Stomach smooth muscle (tissue), 2 donors: ENCODE measurements around the gene PMEPA1.

Experiments used
- H3K27ac ChIP-seq: one replicate; pipeline ENCODE4 v1.7.0; 2013; ENCODE audit warnings: mild to moderate bottlenecking, low read length, inconsistent platforms
- H3K27me3 ChIP-seq, 2 donors: one replicate each; pipeline ENCODE4 v1.7.0; 2013; ENCODE audit warnings: low read length in 2 of 2; ENCODE audit not compliant: insufficient read depth in 2 of 2, control insufficient read depth in 1 of 2
- H3K36me3 ChIP-seq, 2 donors: one replicate each; pipeline ENCODE4 v1.7.0; 2013; ENCODE audit warnings: low read length in 2 of 2; ENCODE audit not compliant: control insufficient read depth in 2 of 2, insufficient read depth in 2 of 2
- H3K4me1 ChIP-seq: one replicate; pipeline ENCODE4 v1.7.0; 2013; ENCODE audit warnings: low read length; ENCODE audit not compliant: control insufficient read depth, insufficient read depth
- H3K4me3 ChIP-seq, 2 donors: one replicate each; pipeline ENCODE4 v1.7.0; 2013; ENCODE audit warnings: low read length in 2 of 2
- H3K9ac ChIP-seq, 2 donors: one replicate each; pipeline ENCODE4 v1.7.0; 2013; ENCODE audit warnings: low read length in 2 of 2, mild to moderate bottlenecking in 1 of 2
- H3K9me3 ChIP-seq, 2 donors: one replicate each; pipeline ENCODE4 v1.7.0; 2013; ENCODE audit warnings: low read length in 2 of 2; ENCODE audit not compliant: control insufficient read depth in 2 of 2
- donor health status: healthy.
- donor health status: Pancreatic carcinoma.

The PMEPA1 gene

GRCh38 chr20:57654998-57655808 lies 54.6 kb downstream of the PMEPA1 start:
- H3K4me3 ChIP-seq = no peak overlapping the region
- no peak overlapping the region for H3K9ac ChIP-seq
- H3K36me3 ChIP-seq = peaks cover 6 to 21% of the 10 kb centered on the region in 2 donors
- no peaks in the 10 kb centered on the region for H3K9me3 ChIP-seq
- H3K27me3 ChIP-seq = no peaks in the 10 kb centered on the region
- peaks cover 11% of the 10 kb centered on the region for H3K4me1 ChIP-seq
- H3K27ac ChIP-seq = no peak overlapping the region

- peaks cover 6 to 21% of the 10 kb centered on the region in 2 donors for H3K36me3 ChIP-seq
- no peaks in the 10 kb centered on the region for H3K9me3 ChIP-seq
- no peak overlapping the region for H3K27ac ChIP-seq
- H3K9ac ChIP-seq = no peak overlapping the region
- peaks cover 11% of the 10 kb centered on the region for H3K4me1 ChIP-seq
- no peak overlapping the region for H3K4me3 ChIP-seq
- H3K27me3 ChIP-seq = no peaks in the 10 kb centered on the region
These were observed 55.3 kb downstream of the PMEPA1 start for GRCh38 chr20:57654363-57654997.

DNA sequence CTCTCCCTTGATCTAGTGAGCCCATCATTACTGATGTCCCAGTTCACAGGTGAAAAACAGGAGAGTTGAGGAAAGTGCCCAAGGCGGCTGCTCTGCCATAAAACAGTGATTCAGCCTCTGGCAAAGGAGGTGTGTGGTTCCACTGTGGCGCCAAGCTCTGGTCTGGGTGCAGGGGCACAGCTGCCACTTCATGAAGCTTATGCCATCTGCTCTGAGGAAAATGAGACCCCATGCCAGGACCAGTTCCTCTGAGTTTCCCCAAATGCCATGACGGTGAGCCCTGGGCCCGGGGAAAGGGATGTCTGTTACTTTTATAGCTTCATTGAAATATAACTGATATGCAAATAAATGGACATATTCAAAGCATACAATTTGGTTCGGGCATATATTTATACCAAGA lies 55.9 kb downstream of the PMEPA1 start:
- Histone ChIP-seq H3K4me3 (no peak overlapping the region), H3K36me3 (peaks cover 4 to 19% of the 10 kb centered on the region in 2 donors), H3K27ac (no peak overlapping the region), H3K4me1 (peaks cover 11% of the 10 kb centered on the region), H3K9ac (no peak overlapping the region), H3K27me3 (no peaks in the 10 kb centered on the region), H3K9me3 (no peaks in the 10 kb centered on the region)

DNA sequence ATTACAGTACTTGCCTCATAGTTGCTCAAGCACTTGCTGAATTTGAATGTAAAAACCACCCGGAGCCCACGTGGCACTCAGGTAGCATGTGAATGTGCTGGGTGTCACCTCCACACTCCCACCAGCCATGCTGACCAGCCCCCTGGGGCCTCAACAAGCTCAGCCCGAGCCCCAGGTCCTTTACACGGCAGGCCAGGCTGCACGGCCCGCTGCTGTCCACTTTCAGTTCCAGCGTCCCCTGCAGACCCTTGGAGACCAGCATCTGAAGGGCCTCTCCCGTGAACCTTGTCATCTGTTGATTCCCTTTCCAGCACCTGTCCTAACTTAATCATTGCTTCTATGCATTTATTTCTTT lies 56.3 kb downstream of the PMEPA1 start:
- no peak overlapping the region for H3K27ac ChIP-seq
- no peak overlapping the region for H3K9ac ChIP-seq
- no peak overlapping the region for H3K4me3 ChIP-seq
- H3K4me1 ChIP-seq = peaks cover 8% of the 10 kb centered on the region
- peaks cover 0 to 16% of the 10 kb centered on the region in 2 donors for H3K36me3 ChIP-seq
- no peaks in the 10 kb centered on the region for H3K27me3 ChIP-seq
- H3K9me3 ChIP-seq = no peaks in the 10 kb centered on the region

GRCh38 chr20:57652606-57653545 lies 56.9 kb downstream of the PMEPA1 start:
- Histone ChIP-seq H3K9ac (no peak overlapping the region), H3K27me3 (no peaks in the 10 kb centered on the region), H3K4me3 (no peak overlapping the region), H3K36me3 (peaks cover 0 to 15% of the 10 kb centered on the region in 2 donors), H3K9me3 (no peaks in the 10 kb centered on the region), H3K4me1 (peaks cover 8% of the 10 kb centered on the region), H3K27ac (no peak overlapping the region)

DNA sequence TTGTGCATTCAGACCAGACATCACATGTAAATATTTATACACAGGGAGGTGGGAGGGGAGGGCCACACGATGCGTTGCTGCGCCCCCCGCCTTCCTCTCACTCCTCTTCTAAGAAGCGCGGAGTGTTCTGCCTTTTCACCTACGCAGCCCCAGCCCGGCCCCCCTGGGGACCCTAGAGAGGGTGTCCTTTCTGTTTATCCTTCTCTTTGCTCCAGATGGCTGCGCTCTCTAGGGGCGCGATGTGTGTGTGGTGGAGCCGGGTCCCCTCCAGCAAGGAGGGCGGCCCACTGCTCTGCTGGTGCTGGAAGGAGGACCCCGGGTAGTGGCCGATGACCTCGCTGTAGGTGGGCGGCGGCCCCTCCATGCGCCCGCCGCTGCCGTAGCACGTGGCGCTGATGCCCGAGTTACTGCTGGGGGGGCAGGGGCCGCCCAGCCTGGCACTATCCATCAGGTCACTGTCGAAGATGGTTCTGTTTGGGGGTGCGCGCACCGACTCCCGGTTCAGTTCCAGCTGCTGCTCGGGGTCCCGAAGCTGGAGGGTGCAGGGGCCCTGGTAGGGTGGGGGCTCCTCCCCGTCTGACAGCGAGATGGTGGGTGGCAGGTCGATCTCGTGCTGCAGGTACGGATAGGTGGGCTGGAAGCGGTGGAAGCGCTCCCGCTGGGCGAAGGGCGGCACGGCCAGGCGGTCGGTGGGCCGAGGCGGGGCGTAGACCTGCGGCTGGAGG lies 57.8 kb downstream of the PMEPA1 start:
- H3K4me1 ChIP-seq = peaks cover 5% of the 10 kb centered on the region
- no peaks in the 10 kb centered on the region for H3K9me3 ChIP-seq
- no peak overlapping the region for H3K27ac ChIP-seq
- no peaks in the 10 kb centered on the region for H3K27me3 ChIP-seq
- H3K4me3 ChIP-seq = no peak overlapping the region
- H3K36me3 ChIP-seq = peaks cover 0 to 12% of the 10 kb centered on the region in 2 donors
- no peak overlapping the region for H3K9ac ChIP-seq

DNA sequence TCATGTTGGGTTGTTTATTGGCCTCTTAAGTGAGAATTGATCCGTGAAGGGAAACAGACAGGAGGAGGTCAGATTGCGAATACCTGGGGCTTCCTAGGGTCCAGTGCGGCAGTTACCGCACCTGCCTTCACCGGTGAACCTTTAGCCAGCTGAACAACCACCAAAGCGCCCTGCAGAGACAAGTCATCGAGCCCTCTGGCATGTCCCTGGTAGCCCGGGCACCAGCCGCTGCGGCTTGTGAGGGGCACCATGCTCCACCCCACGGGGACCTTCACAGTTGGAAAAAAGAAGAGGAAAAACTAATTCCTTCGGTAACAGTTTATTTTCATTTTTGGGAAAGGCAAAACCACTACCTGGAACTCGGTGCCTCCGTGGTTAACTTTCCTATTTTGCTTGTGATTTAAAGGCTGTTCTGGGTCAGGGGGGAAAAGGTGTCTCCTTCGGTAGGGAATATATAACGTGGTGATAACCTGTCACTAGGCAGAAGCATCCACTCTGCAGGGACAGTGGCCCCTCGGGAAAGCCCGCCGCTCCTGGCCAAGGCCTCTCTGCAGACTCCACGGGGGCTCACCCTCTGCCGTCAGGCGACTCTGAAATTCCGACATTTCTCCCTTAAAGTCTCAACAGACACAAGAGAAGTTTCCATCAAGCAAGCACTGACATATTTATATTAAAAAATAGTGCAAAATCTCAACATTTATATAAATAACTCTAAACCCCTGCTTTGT lies 58.9 kb downstream of the PMEPA1 start:
- peaks cover 0 to 8% of the 10 kb centered on the region in 2 donors for H3K36me3 ChIP-seq
- no peaks in the 10 kb centered on the region for H3K9me3 ChIP-seq
- no peaks in the 10 kb centered on the region for H3K27me3 ChIP-seq
- H3K4me1 ChIP-seq = peaks cover 5% of the 10 kb centered on the region
- no peak overlapping the region for H3K27ac ChIP-seq
- no peak overlapping the region for H3K9ac ChIP-seq
- H3K4me3 ChIP-seq = no peak overlapping the region

GRCh38 chr20:57650266-57650665 lies 59.5 kb downstream of the PMEPA1 start:
- H3K27me3 ChIP-seq = no peaks in the 10 kb centered on the region

DNA sequence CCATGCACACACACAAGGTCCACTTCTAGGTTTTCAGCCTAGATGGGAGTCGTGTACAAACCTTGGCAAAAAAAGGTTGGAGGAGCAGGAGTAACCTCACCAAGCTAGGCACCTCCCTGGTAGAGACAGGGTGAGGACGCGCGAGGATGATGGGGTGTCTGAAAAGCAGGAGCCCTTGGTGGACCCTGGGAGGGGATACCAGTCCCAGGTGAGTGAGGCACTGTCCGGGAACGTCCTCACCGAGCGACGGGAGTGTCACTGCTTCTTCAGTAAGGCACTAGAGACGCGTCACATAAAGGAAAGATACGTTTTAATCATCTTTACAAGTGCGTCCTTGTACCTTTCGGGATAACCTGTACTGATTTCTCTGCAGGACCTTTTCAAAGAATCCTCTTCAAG lies 60.2 kb downstream of the PMEPA1 start:
- no peak overlapping the region for H3K9ac ChIP-seq
- peaks cover 0 to 8% of the 10 kb centered on the region in 2 donors for H3K36me3 ChIP-seq
- H3K27ac ChIP-seq = no peak overlapping the region
- no peak overlapping the region for H3K4me3 ChIP-seq
- H3K27me3 ChIP-seq = no peaks in the 10 kb centered on the region
- H3K9me3 ChIP-seq = no peaks in the 10 kb centered on the region
- H3K4me1 ChIP-seq = peaks cover 4% of the 10 kb centered on the region

More at GRCh38 chr20:57650266-57650665, 59.5 kb downstream of the PMEPA1 start:
- no peak overlapping the region for H3K4me3 ChIP-seq
- no peak overlapping the region for H3K9ac ChIP-seq
- peaks cover 5% of the 10 kb centered on the region for H3K4me1 ChIP-seq
- no peaks in the 10 kb centered on the region for H3K9me3 ChIP-seq
- peaks cover 0 to 8% of the 10 kb centered on the region in 2 donors for H3K36me3 ChIP-seq
- no peak overlapping the region for H3K27ac ChIP-seq
